Lower leg skin (tissue), 3 donors: ENCODE data around the gene FAIM2.

Source experiments
- CTCF ChIP-seq, 3 donors: fragments of 450-650 bp; IDR thresholded peaks; one replicate each; pipeline ENCODE4 v1.5.1; 2016; ENCODE audit warnings: antibody characterized with exemption in 3 of 3, mild to moderate bottlenecking in 3 of 3, moderate library complexity in 2 of 3
- POLR2A ChIP-seq, 2 donors: fragments of 450-650 bp; IDR thresholded peaks; one replicate each; pipeline ENCODE4 v1.6.1; 2016 to 2017; ENCODE audit warnings: antibody characterized with exemption in 2 of 2, mild to moderate bottlenecking in 1 of 2, moderate library complexity in 1 of 2

GRCh38 chr12:49827051-49827400, 76.7 kb downstream of the FAIM2 start:
- TF ChIP-seq CTCF (IDR thresholded peaks at IDR 0.05) (no peak), POLR2A (IDR thresholded peaks at IDR 0.05) (no peak)
